Colon (tissue), 2 donors: ENCODE results near the gene HDAC4.

Source experiments
- FAIRE-seq: peaks from 2 replicates; lab custom pipeline; 2012; peaks lifted over from hg19 to GRCh38; lab: Jason Lieb, UNC
- donor health status: control.
- donor health status: control.

The HDAC4 gene

GRCh38 chr2:239061824-239062570 is 338.8 kb downstream of the HDAC4 start:
- FAIRE-seq: no peak

- FAIRE-seq: no peak
Observed at GRCh38 chr2:239061121-239061666, 339.6 kb downstream of the HDAC4 start.

- no peak for FAIRE-seq
Observed at GRCh38 chr2:239060676-239061075, 340.1 kb downstream of the HDAC4 start.

- FAIRE-seq: no peak
Observed at GRCh38 chr2:239059854-239060253, 341.0 kb downstream of the HDAC4 start.

- FAIRE-seq: no peak
Observed at GRCh38 chr2:239058766-239059165, 342.1 kb downstream of the HDAC4 start.

- no peak for FAIRE-seq
Observed at GRCh38 chr2:239057533-239057932, 343.3 kb downstream of the HDAC4 start.

GRCh38 chr2:239056611-239057010 is 344.2 kb downstream of the HDAC4 start:
- no peak for FAIRE-seq

- no peak for FAIRE-seq
Observed at GRCh38 chr2:239055756-239056493, 344.9 kb downstream of the HDAC4 start.

GRCh38 chr2:239054921-239055320 is 345.9 kb downstream of the HDAC4 start:
- no peak for FAIRE-seq

- no peak for FAIRE-seq
Observed at GRCh38 chr2:239053801-239054503, 346.9 kb downstream of the HDAC4 start.

- FAIRE-seq: no peak
Observed at GRCh38 chr2:239052798-239053665, 347.8 kb downstream of the HDAC4 start.

- FAIRE-seq: no peak
Observed at GRCh38 chr2:239051891-239052445, 348.9 kb downstream of the HDAC4 start.

- FAIRE-seq: no peak
Observed at GRCh38 chr2:239050252-239050649, 350.6 kb downstream of the HDAC4 start.

GRCh38 chr2:239049421-239050251 is 351.2 kb downstream of the HDAC4 start:
- FAIRE-seq: no peak

- FAIRE-seq: no peak
Observed at GRCh38 chr2:239048736-239049135, 352.1 kb downstream of the HDAC4 start.

GRCh38 chr2:239047861-239048260 is 353.0 kb downstream of the HDAC4 start:
- no peak for FAIRE-seq

GRCh38 chr2:239047420-239047819 is 353.4 kb downstream of the HDAC4 start:
- no peak for FAIRE-seq

- no peak for FAIRE-seq
Observed at GRCh38 chr2:239046822-239047221, 354.0 kb downstream of the HDAC4 start.

GRCh38 chr2:239044336-239044735 is 356.5 kb downstream of the HDAC4 start:
- FAIRE-seq: no peak

- no peak for FAIRE-seq
Observed at GRCh38 chr2:239043326-239043725, 357.5 kb downstream of the HDAC4 start.
